Osteocyte (in vitro differentiated cells): ENCODE results near the gene TRIP10. TPM values are rescaled to one million over a fixed set of nuclear protein-coding genes. Genes with fewer than 3 reads are reported as not detected.

Experiments used
- DNase-seq: peaks from one replicate; pipeline ENCODE4 v3.0.0; 2021; ENCODE audit warnings: mixed read lengths; ENCODE audit not compliant: unreplicated experiment; ENCODE audit errors: extremely low spot score
- H3K27ac Mint-ChIP-seq: one replicate; pipeline ENCODE4 v1.8.0; 2021; ENCODE audit warnings: mild to moderate bottlenecking, mixed read lengths; ENCODE audit not compliant: unreplicated experiment
- H3K27me3 Mint-ChIP-seq: one replicate; pipeline ENCODE4 v1.8.0; 2021; ENCODE audit warnings: mixed read lengths; ENCODE audit not compliant: unreplicated experiment
- H3K36me3 Mint-ChIP-seq: one replicate; pipeline ENCODE4 v1.8.0; 2021; ENCODE audit warnings: mixed read lengths; ENCODE audit not compliant: unreplicated experiment
- H3K4me1 Mint-ChIP-seq: one replicate; pipeline ENCODE4 v1.8.0; 2021; ENCODE audit warnings: mixed read lengths; ENCODE audit not compliant: unreplicated experiment
- H3K4me3 Mint-ChIP-seq: one replicate; pipeline ENCODE4 v1.8.0; 2021; ENCODE audit warnings: mild to moderate bottlenecking, moderate library complexity, mixed read lengths; ENCODE audit not compliant: unreplicated experiment
- H3K9me3 Mint-ChIP-seq: one replicate; pipeline ENCODE4 v1.8.0; 2021; ENCODE audit warnings: mixed read lengths; ENCODE audit not compliant: unreplicated experiment
- CTCF ChIP-seq: fragments of 200-600 bp; sonication (generic); IDR thresholded peaks from 2 replicates; pipeline ENCODE4 v1.5.0; 2021; ENCODE audit warnings: antibody characterized with exemption, mild to moderate bottlenecking, moderate library complexity
- microRNA-seq: library from miRNA; unstranded; fragments of <30 nt; microRNA quantifications from one replicate; pipeline ENCODE4 v1.1.0, GENCODE V29; 2020; ENCODE audit not compliant: unreplicated experiment
- total RNA-seq: library from RNA; stranded (reverse); gene quantifications from 2 replicates; pipeline ENCODE4 v1.2.1, GENCODE V29; 2021

Gene TRIP10
- total RNA-seq, 1 donor from 2014 or later, result 53.8 TPM

GRCh38 chr19:6800991-6801484, 61.6 kb downstream of the TRIP10 start:
- H3K9me3 Mint-ChIP-seq, result no peaks in the 10 kb centered on the region
- peaks cover 6% of the 10 kb centered on the region for H3K4me1 Mint-ChIP-seq
- no peak for TF ChIP-seq CTCF
- H3K27me3 Mint-ChIP-seq, result no peaks in the 10 kb centered on the region
- no peak for DNase-seq
- H3K4me3 Mint-ChIP-seq, result no peak overlapping the region
- H3K27ac Mint-ChIP-seq, result no peak overlapping the region
- H3K36me3 Mint-ChIP-seq, result no peaks in the 10 kb centered on the region

Small RNA genes within 50 kb of the gene (microRNA-seq; reads per million reads assigned to microRNA genes)
- gene MIR6791, result not detected

Other genes starting within 250 kb of the TRIP10 start
- gene TUBB4A, start 237.4 kb upstream of the TRIP10 start, total RNA-seq, result not detected in 2 replicates
- gene TNFSF9, start 208.7 kb upstream of the TRIP10 start, total RNA-seq, result 1.4 and 1.5 TPM in 2 replicates
- gene CD70, start 148.5 kb upstream of the TRIP10 start, total RNA-seq, result 0.42 and 0.54 TPM in 2 replicates
- gene TNFSF14, start 69.5 kb upstream of the TRIP10 start, total RNA-seq, result not detected in 2 replicates
- 0.56 TPM in 1 of 2 replicates, not detected in the other for gene C3, start 19.0 kb upstream of the TRIP10 start, total RNA-seq
- gene GPR108, start 2.1 kb upstream of the TRIP10 start, total RNA-seq, result 45.4 and 51.5 TPM in 2 replicates
- not detected in 2 replicates for gene SH2D3A, start 27.8 kb downstream of the TRIP10 start, total RNA-seq
- gene VAV1, start 33.0 kb downstream of the TRIP10 start, total RNA-seq, result not detected in 2 replicates
- not detected in 2 replicates for gene ADGRE1, start 147.9 kb downstream of the TRIP10 start, total RNA-seq